GM12878 (cell line): ENCODE results near the gene LMLN.

Experiments used
- ATF3 ChIP-seq: IDR thresholded peaks from 2 replicates; pipeline ENCODE4 v1.6.1; 2011; ENCODE audit warnings: low read depth, mild to moderate bottlenecking, low read length, moderate library complexity, borderline replicate concordance; ENCODE audit errors: extremely low read depth
- BCL3 ChIP-seq: IDR thresholded peaks from 2 replicates; pipeline ENCODE4 v1.6.1; 2011; ENCODE audit warnings: borderline replicate concordance, low read depth, mild to moderate bottlenecking, moderate library complexity, low read length; ENCODE audit not compliant: insufficient read depth, poor library complexity, severe bottlenecking
- CTCF ChIP-seq, 3 experiments: IDR thresholded peaks in 2 of 3; conservative IDR thresholded peaks in 1 of 3; 2 replicates each; pipeline ENCODE4 v1.5.1; 2011; ENCODE audit warnings: low read depth in 3 of 3, low read length in 3 of 3, mild to moderate bottlenecking in 3 of 3, control low read depth in 2 of 3, moderate library complexity in 2 of 3, inconsistent platforms in 1 of 3, mixed read lengths in 1 of 3; ENCODE audit not compliant: control insufficient read depth in 2 of 3, insufficient read depth in 1 of 3; ENCODE audit errors: extremely low read depth in 1 of 3
- FOS ChIP-seq: IDR thresholded peaks from 3 replicates; pipeline ENCODE4 v1.6.1; 2011; ENCODE audit warnings: borderline replicate concordance; ENCODE audit not compliant: insufficient read length; ENCODE audit errors: extremely low read depth
- GABPA ChIP-seq: IDR thresholded peaks from 2 replicates; pipeline ENCODE4 v1.6.1; 2014; ENCODE audit warnings: antibody characterized with exemption, low read depth, mild to moderate bottlenecking, inconsistent platforms
- HDAC2 ChIP-seq: fragments of 200-600 bp; sonication (generic); IDR thresholded peaks from 2 replicates; pipeline ENCODE4 v1.6.1; 2017
- IRF3 ChIP-seq: fragments of 450-650 bp; IDR thresholded peaks from 2 replicates; pipeline ENCODE4 v1.6.1; 2014; ENCODE audit warnings: mild to moderate bottlenecking
- MTA3 ChIP-seq: IDR thresholded peaks from 2 replicates; pipeline ENCODE4 v1.6.1; 2012; ENCODE audit warnings: low read length, inconsistent platforms, borderline replicate concordance
- PBX3 ChIP-seq: IDR thresholded peaks from 2 replicates; pipeline ENCODE4 v1.6.1; 2011; ENCODE audit warnings: mild to moderate bottlenecking, low read depth, low read length, moderate library complexity; ENCODE audit not compliant: insufficient replicate concordance
- POLR2A ChIP-seq: IDR thresholded peaks from 2 replicates; pipeline ENCODE4 v1.6.1; 2011; ENCODE audit warnings: low read depth, mild to moderate bottlenecking, low read length
- POLR2AphosphoS5 ChIP-seq: IDR thresholded peaks from 2 replicates; pipeline ENCODE4 v1.6.1; 2011; ENCODE audit warnings: mild to moderate bottlenecking, low read length, inconsistent platforms
- SIN3A ChIP-seq: IDR thresholded peaks from 2 replicates; pipeline ENCODE4 v1.6.1; 2012; ENCODE audit warnings: low read depth, low read length, improper control_type of control experiment
- ZBTB33 ChIP-seq: fragments of 450-650 bp; IDR thresholded peaks from 2 replicates; pipeline ENCODE4 v1.6.1; 2017; ENCODE audit warnings: mild to moderate bottlenecking
- ZNF24 ChIP-seq: fragments of 450-650 bp; IDR thresholded peaks from 2 replicates; pipeline ENCODE4 v1.6.1; 2017; ENCODE audit warnings: antibody characterized with exemption, mild to moderate bottlenecking

GRCh38 chr3:197957790-197958133 lies 2.3 kb upstream of the LMLN start:
- TF ChIP-seq MTA3 (no peak), POLR2A (no peak), ZBTB33 (no peak), PBX3 (no peak), BCL3 (no peak), SIN3A (no peak), POLR2AphosphoS5 (no peak), HDAC2 (no peak), GABPA (no peak), CTCF (IDR thresholded peaks at IDR 0.05 in 2 of 3, conservative IDR thresholded peaks at IDR 0.05 in 1 of 3; ENCODE audit: control insufficient read depth in 2 of 3, extremely low read depth in 1 of 3, insufficient read depth in 1 of 3, low read depth in 3 of 3, low read length in 3 of 3) (no peak), IRF3 (no peak), FOS (no peak), ZNF24 (no peak), ATF3 (no peak)
